HG02870 (cell line): Measurements from ENCODE around the gene KDM2B.
"Not testable (repeated sequence)": the region's sequence is repeated elsewhere in the genome, so short reads cannot be mapped to it uniquely, and the experiment has no call there.

ENCODE experiments used
- ATAC-seq: cut with Tn5 transposase; IDR thresholded peaks from one replicate; pipeline ENCODE4 v1.9.1; 2021; ENCODE audit warnings: mild to moderate bottlenecking, moderate library complexity; ENCODE audit not compliant: unreplicated experiment

Gene KDM2B

GRCh38 chr12:121507984-121508383 is 72.8 kb downstream of the KDM2B start:
- no peak for ATAC-seq

- no peak for ATAC-seq
Observed at GRCh38 chr12:121507245-121507644, 73.6 kb downstream of the KDM2B start.

GRCh38 chr12:121505513-121505912 is 75.3 kb downstream of the KDM2B start:
- no peak for ATAC-seq

- ATAC-seq = no peak
Observed at GRCh38 chr12:121504505-121504904, 76.3 kb downstream of the KDM2B start.

- ATAC-seq = no peak
Observed at GRCh38 chr12:121503395-121503794, 77.4 kb downstream of the KDM2B start.

GRCh38 chr12:121501946-121502345 is 78.9 kb downstream of the KDM2B start:
- no peak for ATAC-seq

- no peak for ATAC-seq
Observed at GRCh38 chr12:121499929-121500793, 80.7 kb downstream of the KDM2B start.

- no peak for ATAC-seq
Observed at GRCh38 chr12:121495746-121496145, 85.1 kb downstream of the KDM2B start.

GRCh38 chr12:121494093-121494787 is 86.6 kb downstream of the KDM2B start:
- ATAC-seq = no peak

GRCh38 chr12:121490401-121491281 is 90.2 kb downstream of the KDM2B start:
- ATAC-seq = no peak

- ATAC-seq = no peak
Observed at GRCh38 chr12:121489874-121490273, 90.9 kb downstream of the KDM2B start.

GRCh38 chr12:121484967-121485366 is 95.9 kb downstream of the KDM2B start:
- ATAC-seq = no peak

GRCh38 chr12:121484564-121484963 is 96.3 kb downstream of the KDM2B start:
- not testable (repeated sequence) for ATAC-seq

- no peak for ATAC-seq
Observed at GRCh38 chr12:121483949-121484348, 96.9 kb downstream of the KDM2B start.

- ATAC-seq = no peak
Observed at GRCh38 chr12:121476477-121476876, 104.3 kb downstream of the KDM2B start.

- ATAC-seq = no peak
Observed at GRCh38 chr12:121475279-121475678, 105.5 kb downstream of the KDM2B start.

- no peak for ATAC-seq
Observed at GRCh38 chr12:121472150-121472905, 108.5 kb downstream of the KDM2B start.

GRCh38 chr12:121470751-121471150 is 110.1 kb downstream of the KDM2B start:
- no peak for ATAC-seq

- no peak for ATAC-seq
Observed at GRCh38 chr12:121468499-121468801, 112.4 kb downstream of the KDM2B start.

GRCh38 chr12:121467638-121468498 is 113.0 kb downstream of the KDM2B start:
- peak; percentile 14 for ATAC-seq
